HG02798 (cell line): Measurements from ENCODE around the gene KCMF1.

ENCODE experiments used
- ATAC-seq: cut with Tn5 transposase; IDR thresholded peaks from one replicate; pipeline ENCODE4 v1.9.1; 2021; ENCODE audit warnings: mild to moderate bottlenecking; ENCODE audit not compliant: unreplicated experiment, poor library complexity

The KCMF1 gene

DNA sequence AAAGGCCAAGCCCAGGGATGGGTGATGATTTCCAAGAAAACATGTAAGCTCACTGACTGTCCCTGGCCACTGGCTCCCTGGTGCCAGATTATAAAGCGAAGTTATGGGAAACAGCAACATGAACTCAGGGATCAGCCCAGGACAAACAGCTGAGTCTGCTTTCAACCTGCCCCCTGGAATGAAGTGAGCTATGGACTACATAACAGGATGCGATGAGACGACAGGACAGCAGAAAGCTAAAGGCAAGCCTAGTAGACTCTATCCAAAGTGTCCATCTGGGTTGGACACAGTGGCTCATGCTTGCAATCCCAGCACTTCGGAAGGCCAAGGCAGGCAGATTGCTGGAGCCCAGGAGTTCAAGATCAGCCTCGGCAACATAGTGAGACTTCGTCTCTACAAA lies 16.6 kb upstream of the KCMF1 start:
- ATAC-seq = no peak

DNA sequence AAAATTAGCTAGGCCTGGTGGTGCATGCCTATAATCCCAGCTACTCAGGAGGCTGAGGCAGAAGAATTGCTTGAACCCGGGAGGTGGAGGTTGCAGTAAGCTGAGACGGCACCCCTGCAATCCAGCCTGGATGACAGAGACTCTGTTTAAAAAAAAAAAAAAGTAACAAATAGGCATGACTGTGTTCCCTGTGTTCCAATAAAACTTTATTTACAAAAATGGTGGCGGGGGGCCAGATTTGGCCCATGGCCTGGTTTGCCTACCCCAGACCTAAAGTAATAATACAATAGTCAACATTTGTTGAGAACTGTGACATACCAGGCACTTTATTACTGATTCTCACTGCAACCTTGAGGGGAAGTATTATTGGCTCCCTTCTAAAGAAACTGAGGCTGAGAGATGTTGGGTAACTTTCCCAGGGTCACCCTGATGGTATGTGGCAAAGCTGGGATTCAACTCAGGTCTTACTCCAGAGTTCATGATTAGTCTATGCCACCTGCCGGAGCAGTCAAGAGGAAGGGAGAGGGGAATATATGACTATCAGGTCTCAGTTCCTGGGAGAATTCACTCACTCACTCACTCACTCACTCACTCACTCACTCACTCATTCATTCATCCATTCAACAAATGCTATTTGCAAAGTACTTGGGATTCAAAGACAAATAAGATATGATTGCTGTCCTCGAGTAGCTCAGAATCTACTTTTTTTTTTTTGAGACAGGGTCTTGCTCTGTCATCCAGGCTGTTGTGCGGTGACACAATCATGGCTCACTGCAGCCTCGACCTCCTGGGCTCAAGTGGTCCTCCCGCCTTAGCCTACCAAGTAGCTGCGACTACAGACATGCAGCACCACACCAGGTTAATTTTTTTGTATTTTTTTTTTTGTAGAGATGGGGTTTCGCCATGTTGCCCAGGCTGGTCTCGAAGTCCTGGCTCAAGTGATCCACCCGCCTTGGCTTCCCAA lies 14.3 kb upstream of the KCMF1 start:
- ATAC-seq = no peak

GRCh38 chr2:84957771-84958134 lies 13.2 kb upstream of the KCMF1 start:
- ATAC-seq = no peak

- ATAC-seq = no peak
These were observed 12.6 kb upstream of the KCMF1 start for GRCh38 chr2:84958135-84959059.

- ATAC-seq = no peak
These were observed 11.8 kb upstream of the KCMF1 start for GRCh38 chr2:84959095-84959565.

DNA sequence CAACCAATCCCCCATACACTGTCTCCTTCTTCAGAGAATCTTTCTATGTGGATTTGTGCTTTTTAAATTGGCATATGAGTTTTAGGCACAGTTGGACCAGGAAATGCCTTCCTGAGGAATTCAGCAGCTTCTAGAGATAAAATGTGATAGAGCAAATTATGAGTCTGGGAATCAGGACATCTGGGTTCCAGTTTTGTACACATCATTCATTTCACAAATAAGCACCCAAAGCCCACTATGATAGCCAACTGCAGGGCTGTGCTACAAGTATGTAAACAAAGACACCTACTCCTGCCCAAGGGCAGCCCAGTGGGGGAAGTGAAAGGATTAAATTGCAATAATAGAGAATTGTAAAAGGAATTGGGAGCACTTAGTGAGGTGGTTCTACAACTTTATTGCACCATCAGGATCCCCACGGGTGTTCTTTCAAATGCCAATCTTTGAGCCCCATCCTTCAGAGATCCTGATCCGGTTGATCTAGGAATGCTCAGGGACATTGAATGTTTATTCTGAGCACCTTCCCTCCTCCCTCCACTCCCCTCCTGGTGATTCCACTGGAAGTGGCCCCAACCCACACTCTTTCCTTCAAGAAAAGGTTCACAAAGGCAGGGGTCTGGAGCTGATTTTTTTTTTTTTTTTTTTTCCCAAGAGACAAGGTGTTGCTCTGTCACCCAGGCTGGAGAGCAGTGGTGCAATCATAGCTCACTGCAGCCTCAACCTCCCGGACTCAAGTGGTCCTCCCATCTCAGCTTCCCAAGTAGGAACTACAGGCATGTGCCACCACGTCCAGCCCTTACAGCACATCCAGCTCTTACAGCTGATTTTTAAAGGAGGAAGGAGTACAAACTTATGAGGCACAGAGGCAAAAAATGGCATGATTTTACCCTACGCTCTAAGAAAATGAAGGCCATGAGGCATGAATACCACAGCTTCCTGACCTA lies 11.1 kb upstream of the KCMF1 start:
- no peak for ATAC-seq

DNA sequence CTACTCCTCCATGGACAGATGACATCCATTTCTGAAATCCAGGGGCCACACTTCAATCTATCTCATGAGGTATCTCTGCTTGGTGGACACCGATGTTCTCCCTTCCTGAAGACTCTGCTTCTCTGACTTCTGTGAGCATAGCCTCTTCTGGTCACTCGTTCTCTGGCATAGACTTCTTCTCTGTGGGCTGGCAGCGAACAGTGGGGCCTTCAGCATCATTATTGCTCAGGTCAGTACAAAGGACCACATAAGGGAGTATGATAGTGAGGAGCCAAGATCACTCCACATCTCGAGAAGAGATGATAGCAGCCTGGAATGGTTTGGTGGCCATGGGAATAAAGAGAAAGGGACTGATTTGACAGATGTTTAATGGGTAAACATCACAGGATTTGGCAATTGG lies 8.0 kb upstream of the KCMF1 start:
- no peak for ATAC-seq

DNA sequence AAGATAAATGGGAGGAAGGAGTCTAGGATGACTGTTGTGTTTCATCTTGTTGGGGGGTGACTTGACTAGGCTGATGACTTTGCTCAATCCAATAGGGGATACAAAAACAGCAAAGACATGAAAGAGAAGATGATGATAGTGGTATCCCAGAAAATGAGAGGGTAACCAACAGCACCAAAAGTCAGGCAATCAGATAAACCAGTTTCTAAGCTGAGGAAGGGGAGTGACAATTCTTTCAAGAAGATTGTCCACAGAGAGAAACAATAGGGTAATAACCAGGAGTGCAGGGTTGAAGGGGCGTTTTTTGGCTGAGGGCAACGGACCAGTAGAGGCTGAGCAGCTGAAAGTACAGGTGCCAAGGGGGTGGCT lies 7.7 kb upstream of the KCMF1 start:
- no peak for ATAC-seq

DNA sequence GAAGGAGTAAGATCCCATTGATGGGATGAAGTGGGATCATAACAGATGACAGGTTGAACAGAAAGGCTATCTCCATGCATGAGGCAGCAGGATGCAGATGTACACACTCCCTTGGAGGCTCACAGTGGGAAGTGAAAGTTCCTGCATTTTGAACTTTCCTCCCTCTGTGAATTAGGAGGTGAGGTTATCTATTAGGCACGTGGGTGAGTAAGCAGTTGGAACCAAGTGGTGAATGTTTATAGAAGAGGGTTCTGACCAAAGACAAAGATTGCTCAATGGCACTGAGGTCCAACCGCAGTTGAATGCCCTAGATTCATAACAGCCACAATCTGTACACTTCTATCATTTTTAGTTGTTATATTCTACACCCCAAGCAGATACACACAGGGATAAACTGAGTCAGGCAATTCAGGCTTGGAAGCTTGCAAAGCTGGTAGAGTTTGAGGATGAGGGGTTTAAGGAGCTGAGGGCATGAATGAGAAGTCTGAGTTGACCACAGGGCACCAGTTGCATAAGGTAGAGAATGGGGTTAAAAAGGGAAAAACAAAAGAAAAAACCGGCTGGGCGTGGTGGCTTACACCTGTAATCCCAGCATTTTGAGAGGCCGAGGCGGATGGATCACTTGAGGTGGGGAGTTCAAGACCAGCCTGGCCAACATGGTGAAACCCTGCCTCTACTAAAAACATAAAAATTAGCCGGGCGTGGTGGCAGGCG lies 7.1 kb upstream of the KCMF1 start:
- no peak for ATAC-seq

- no peak for ATAC-seq
These were observed 6.4 kb upstream of the KCMF1 start for GRCh38 chr2:84964406-84965191.

GRCh38 chr2:84965192-84965516 lies 5.8 kb upstream of the KCMF1 start:
- no peak for ATAC-seq

- no peak for ATAC-seq
These were observed 5.1 kb upstream of the KCMF1 start for GRCh38 chr2:84965827-84966226.

DNA sequence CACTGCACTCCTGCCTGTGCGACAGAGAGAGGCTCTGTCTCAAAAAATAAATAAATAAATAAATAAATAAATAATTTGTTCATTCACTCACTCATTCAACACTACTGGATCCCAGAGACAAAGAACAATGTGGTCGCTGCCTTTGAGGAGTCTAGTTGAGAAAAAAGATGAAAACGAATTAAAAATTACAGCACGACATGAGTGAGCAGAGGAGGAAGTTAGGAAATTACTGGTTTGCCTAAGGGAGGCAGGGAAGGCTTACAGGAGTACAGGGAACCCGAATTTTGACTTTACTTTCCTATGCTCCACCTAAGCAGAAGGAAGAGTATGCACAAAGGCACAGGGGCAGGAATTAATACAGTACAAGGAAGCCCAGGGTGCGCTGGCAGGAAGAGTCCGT lies 4.2 kb upstream of the KCMF1 start:
- no peak for ATAC-seq

- no peak for ATAC-seq
These were observed 1.3 kb upstream of the KCMF1 start for GRCh38 chr2:84969511-84970209.

DNA sequence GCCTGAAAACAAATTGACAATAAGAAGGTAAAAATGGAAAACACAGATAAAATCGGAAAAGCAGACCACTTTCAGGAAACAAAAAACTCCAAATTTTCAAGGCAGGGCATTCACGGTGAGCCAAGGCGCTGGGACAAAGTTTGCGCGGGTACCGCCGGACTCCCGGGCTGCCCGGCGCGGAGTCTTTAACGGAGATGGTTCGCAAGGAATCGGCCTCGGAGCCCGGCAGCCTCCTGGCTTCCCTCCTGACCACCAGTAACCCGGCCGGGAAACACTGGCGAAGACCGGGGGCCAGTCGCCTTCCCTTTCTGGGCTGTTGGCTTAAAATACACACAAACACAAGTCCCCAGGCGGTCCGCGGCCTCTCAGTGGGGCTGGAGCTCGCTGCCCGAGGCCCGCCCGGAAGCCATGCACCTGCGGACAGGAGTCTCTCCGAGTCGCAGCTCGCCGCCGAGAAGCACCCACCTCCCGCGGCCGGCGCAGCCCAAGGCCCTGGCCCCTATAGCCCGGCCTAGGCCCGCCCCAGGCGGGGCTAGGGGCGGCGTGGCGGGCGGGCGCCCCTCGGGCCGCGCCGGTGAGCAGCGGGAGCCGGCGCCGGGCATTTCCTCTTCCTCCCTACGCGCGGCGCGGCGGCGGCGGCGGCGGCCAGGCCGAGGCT lies 622 bp upstream of the KCMF1 start:
- peak; percentile 51 for ATAC-seq

GRCh38 chr2:84971510-84972206 lies 697 bp downstream of the KCMF1 start:
- peak; percentile 43 for ATAC-seq

DNA sequence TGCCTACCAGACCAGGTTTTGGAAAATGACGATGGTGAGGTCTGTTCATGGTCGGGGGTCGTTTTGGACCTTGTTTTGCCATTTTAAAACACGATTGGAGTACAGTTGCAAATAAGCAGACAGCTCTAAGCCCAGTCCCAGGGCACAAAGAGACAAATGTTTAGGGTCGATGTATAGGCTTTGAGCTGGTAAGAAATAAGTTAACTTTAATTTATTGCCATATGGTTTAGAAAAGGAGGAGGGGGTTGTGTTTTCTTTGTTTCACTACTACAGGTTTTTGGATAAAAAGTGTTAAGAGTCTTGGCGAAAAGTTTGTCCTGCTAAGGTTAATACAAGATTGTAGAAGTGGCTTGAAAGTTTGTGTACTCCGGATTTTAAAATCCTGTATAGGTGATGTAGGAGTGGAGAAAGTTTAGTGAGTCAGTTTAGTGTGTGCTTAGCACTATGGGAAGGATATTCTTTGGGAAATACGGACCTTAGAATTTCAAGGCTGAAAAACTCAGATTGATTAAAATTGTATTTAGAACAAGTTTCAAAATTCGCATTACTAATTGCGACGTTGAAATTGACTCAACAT lies 1.3 kb downstream of the KCMF1 start:
- no peak for ATAC-seq
